ENCODE data around the gene ANGEL2.

ANGEL2 gene

GRCh38 chr1:212943393-212943710 lies 72.3 kb downstream of the ANGEL2 start:
- no peaks in the 10 kb centered on the region for H3K27me3 ChIP-seq (ENCODE audit: control insufficient read depth, insufficient read depth, low read length)
- H3K9ac ChIP-seq (ENCODE audit: low read length), result no peak overlapping the region
- no peaks in the 10 kb centered on the region for H3K4me1 ChIP-seq (ENCODE audit: control insufficient read depth, insufficient read depth, low read length)
- no peaks in the 10 kb centered on the region for H3K9me3 ChIP-seq (ENCODE audit: control insufficient read depth, low read length)
- H3K36me3 ChIP-seq (ENCODE audit: control insufficient read depth, insufficient read depth, low read length), result no peaks in the 10 kb centered on the region
- H3K4me3 ChIP-seq (ENCODE audit: low read length), result no peak overlapping the region

- Histone ChIP-seq H3K36me3 (ENCODE audit: control insufficient read depth, insufficient read depth, low read length) (no peaks in the 10 kb centered on the region), H3K4me1 (ENCODE audit: control insufficient read depth, insufficient read depth, low read length) (no peaks in the 10 kb centered on the region), H3K4me3 (ENCODE audit: low read length) (no peak overlapping the region), H3K9me3 (ENCODE audit: control insufficient read depth, low read length) (no peaks in the 10 kb centered on the region), H3K9ac (ENCODE audit: low read length) (no peak overlapping the region), H3K27me3 (ENCODE audit: control insufficient read depth, insufficient read depth, low read length) (no peaks in the 10 kb centered on the region)
These were observed 72.8 kb downstream of the ANGEL2 start for GRCh38 chr1:212942679-212943392.

Data from mucosa of stomach (tissue), 1 donor.